Measurements from ENCODE around the gene MSL3.

DNA sequence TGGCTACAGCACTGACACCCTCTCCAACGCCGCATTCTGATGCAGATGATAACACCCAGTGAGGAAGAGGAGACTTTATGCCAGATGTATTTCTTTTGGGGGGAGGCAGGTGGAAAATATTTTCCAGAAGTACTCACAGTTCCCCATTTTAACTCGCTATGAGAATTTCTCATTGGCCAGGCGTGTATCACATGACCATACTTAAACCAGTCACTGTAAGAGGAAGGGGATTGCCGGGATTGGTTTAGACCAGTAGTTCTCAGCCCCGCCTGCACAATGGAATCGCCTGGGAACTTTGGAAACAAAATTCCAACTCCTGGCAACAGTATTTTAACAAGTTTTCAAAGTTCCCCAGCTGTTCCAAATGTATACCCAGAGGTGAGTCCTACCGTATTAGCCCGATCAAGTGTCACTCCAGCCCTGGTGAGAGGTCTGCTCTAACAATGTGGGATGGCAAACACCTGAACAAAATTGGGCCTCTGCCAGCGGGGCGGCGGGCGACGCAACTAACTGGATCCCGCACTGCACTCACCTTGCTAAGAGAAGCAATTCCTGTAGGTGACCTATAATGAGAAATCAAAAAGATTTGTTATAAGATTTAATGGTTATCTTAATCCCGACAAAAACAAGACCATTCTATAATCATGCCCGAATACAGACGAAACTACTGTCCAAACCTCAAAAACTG is 2.9 kb upstream of the MSL3 start:
- no peak for TF ChIP-seq IRF2 (CRISPR knock-in tag; IDR thresholded peaks at IDR 0.05; ENCODE audit: borderline replicate concordance, low read depth)
- TF ChIP-seq, protein P1, sequence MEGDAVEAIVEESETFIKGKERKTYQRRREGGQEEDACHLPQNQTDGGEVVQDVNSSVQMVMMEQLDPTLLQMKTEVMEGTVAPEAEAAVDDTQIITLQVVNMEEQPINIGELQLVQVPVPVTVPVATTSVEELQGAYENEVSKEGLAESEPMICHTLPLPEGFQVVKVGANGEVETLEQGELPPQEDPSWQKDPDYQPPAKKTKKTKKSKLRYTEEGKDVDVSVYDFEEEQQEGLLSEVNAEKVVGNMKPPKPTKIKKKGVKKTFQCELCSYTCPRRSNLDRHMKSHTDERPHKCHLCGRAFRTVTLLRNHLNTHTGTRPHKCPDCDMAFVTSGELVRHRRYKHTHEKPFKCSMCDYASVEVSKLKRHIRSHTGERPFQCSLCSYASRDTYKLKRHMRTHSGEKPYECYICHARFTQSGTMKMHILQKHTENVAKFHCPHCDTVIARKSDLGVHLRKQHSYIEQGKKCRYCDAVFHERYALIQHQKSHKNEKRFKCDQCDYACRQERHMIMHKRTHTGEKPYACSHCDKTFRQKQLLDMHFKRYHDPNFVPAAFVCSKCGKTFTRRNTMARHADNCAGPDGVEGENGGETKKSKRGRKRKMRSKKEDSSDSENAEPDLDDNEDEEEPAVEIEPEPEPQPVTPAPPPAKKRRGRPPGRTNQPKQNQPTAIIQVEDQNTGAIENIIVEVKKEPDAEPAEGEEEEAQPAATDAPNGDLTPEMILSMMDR (IDR thresholded peaks at IDR 0.05), result no peak
- TF ChIP-seq, protein P2, sequence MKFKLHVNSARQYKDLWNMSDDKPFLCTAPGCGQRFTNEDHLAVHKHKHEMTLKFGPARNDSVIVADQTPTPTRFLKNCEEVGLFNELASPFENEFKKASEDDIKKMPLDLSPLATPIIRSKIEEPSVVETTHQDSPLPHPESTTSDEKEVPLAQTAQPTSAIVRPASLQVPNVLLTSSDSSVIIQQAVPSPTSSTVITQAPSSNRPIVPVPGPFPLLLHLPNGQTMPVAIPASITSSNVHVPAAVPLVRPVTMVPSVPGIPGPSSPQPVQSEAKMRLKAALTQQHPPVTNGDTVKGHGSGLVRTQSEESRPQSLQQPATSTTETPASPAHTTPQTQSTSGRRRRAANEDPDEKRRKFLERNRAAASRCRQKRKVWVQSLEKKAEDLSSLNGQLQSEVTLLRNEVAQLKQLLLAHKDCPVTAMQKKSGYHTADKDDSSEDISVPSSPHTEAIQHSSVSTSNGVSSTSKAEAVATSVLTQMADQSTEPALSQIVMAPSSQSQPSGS (CRISPR knock-in tag; IDR thresholded peaks at IDR 0.05; ENCODE audit: borderline replicate concordance, low read depth), result no peak
- no peak for TF ChIP-seq CBFB (CRISPR knock-in tag; IDR thresholded peaks at IDR 0.05; ENCODE audit: low read depth)
- no peak for TF ChIP-seq FOXP1 (CRISPR knock-in tag; IDR thresholded peaks at IDR 0.05; ENCODE audit: borderline replicate concordance)
- TF ChIP-seq SMAD3 (CRISPR knock-in tag; IDR thresholded peaks at IDR 0.05; ENCODE audit: borderline replicate concordance), result no peak
- no peak for TF ChIP-seq TEAD1 (CRISPR knock-in tag; IDR thresholded peaks at IDR 0.05)
- TF ChIP-seq, protein P3, sequence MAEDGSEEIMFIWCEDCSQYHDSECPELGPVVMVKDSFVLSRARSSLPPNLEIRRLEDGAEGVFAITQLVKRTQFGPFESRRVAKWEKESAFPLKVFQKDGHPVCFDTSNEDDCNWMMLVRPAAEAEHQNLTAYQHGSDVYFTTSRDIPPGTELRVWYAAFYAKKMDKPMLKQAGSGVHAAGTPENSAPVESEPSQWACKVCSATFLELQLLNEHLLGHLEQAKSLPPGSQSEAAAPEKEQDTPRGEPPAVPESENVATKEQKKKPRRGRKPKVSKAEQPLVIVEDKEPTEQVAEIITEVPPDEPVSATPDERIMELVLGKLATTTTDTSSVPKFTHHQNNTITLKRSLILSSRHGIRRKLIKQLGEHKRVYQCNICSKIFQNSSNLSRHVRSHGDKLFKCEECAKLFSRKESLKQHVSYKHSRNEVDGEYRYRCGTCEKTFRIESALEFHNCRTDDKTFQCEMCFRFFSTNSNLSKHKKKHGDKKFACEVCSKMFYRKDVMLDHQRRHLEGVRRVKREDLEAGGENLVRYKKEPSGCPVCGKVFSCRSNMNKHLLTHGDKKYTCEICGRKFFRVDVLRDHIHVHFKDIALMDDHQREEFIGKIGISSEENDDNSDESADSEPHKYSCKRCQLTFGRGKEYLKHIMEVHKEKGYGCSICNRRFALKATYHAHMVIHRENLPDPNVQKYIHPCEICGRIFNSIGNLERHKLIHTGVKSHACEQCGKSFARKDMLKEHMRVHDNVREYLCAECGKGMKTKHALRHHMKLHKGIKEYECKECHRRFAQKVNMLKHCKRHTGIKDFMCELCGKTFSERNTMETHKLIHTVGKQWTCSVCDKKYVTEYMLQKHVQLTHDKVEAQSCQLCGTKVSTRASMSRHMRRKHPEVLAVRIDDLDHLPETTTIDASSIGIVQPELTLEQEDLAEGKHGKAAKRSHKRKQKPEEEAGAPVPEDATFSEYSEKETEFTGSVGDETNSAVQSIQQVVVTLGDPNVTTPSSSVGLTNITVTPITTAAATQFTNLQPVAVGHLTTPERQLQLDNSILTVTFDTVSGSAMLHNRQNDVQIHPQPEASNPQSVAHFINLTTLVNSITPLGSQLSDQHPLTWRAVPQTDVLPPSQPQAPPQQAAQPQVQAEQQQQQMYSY (CRISPR knock-in tag; IDR thresholded peaks at IDR 0.05), result no peak
- no peak for TF ChIP-seq CREB1 (CRISPR knock-in tag; IDR thresholded peaks at IDR 0.05)
- no peak for TF ChIP-seq SP1 (CRISPR knock-in tag; conservative IDR thresholded peaks at IDR 0.05)
- TF ChIP-seq HMGA2 (CRISPR knock-in tag; IDR thresholded peaks at IDR 0.05), result no peak
